ENCODE measurements around the gene MCTP1.

MCTP1 gene

DNA sequence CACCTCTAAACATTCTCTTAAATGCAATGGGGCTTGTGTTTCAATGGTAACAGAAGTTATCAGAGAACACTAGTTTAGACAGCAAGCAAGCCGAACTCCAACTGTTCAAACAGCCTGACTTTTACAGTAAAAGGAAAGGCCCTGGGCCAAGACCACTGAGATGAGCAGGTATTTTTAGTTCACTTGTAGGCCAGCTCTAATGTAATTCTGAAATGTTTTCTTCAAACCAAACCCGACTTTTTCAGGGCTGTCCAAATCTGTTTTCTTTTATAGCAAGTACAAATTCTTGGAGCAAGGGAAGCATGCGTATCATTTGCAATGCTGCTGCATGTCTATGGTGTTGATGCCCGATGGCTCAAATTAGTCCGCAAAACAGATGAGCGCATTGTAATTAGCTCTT, 473.6 kb downstream of the MCTP1 start:
- DNase-seq (ENCODE audit: low read depth) = no peak

DNA sequence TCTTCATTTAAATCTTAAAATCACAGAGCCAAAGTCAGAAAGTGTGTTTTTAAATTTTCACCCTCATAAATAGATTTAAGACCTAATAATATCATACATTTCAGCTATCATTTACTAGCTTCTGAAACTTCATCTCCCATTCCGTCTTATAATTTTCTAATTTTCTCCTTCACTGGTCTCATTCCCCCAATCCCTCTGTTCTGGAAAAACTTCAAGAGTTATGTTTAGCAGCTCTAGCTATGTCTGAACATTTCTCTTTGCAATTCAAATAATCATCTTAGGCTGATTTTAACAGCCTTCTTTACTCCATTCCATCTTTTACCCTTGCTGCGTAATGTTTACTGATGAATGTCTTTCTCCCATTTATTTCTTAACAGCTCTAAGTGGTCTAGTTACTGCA, 474.0 kb downstream of the MCTP1 start:
- DNase-seq (ENCODE audit: low read depth) = no peak

DNA sequence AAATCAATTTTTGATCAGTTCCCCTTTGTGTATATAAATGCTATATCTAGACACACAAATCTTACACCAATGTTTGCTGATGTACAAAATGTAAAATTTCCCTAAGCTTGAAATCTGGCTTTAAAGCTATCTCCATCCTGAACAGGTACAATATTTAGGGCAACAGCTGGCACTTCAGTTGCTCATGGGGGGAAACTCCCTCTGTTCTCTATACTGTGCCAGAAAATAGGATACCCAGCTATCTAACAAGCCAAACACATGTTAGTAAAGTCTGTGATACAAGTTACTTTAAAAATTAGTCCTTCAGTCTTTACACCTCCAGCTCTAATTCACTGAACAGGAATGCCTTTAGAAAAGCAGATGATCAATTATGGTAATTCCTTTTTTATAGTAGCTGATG, 474.6 kb downstream of the MCTP1 start:
- no peak for DNase-seq (ENCODE audit: low read depth)

DNA sequence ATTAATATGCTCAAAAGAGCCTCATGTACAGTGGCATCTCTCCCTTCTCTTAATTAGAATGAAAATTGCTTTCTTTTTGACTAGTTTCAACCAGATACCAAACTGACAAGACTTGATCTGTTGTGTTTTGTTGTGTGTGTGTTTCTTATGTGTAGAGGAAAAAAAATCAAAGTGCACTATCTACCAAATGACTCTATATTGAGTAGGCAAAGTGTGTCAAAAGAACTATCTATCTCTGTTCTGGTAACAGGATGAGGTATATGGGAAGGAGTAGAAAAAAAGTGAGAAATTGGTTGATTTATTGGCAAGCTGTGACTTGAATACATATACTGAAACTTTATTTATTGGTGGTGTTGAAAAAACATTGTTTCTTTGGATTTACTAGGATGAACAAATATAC, 476.4 kb downstream of the MCTP1 start:
- DNase-seq (ENCODE audit: low read depth) = no peak

DNA sequence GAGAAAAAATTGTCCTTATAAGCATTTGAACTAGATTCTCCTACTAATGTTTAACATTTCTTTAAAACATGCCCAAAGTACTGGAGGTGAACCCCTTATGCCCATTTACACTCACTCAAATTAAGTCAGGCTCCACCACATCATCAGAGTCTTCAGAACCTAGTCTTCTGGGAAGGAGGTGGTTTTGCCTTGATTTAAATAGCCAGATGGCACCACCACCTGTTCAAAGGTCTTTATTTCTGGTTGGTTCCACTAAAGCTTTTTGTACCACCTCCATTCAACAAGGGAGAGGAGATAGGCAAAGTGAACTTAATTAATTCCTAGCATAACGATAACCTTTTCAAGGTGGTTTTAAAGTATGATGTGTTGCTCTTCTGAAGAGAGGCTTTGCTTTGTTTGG, 476.9 kb downstream of the MCTP1 start:
- DNase-seq (ENCODE audit: low read depth) = no peak

DNA sequence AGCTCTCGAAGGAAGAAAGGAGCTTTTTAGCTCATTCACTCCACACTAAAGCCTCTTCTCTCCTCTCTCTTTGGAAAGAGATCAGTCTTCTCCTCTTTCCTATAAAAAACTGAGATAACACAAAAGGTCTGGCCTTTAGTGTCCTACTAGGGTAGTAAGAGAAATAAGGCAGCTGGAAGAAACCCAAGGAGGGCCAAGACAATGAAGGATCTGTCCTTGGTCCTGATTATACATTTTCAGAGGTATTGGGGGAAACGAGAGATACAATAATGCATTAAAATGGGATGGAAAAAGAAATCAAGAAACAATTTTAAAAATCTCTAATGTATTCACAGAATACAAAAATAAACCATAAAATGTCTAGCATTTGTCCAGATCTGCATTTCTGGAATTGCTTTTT, 482.4 kb downstream of the MCTP1 start:
- DNase-seq (ENCODE audit: low read depth) = no peak

DNA sequence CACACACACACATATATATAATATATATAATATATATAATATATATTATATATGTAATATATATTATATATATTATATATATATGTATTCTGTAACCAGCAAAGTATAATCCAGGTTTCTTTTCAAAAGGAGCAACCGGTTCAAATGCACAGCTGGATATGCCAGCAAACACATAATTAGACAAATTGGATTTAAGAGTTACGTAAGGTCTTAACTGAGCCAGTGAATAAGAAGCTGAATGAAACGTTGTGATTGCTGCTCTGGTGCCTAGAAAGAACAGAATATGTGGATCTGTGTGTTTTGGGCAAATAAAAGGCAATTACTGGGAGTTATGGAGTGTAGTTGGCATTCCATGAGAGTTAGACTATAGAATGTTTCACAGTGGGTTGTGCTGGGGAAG, 488.3 kb downstream of the MCTP1 start:
- DNase-seq (ENCODE audit: low read depth) = no peak

DNA sequence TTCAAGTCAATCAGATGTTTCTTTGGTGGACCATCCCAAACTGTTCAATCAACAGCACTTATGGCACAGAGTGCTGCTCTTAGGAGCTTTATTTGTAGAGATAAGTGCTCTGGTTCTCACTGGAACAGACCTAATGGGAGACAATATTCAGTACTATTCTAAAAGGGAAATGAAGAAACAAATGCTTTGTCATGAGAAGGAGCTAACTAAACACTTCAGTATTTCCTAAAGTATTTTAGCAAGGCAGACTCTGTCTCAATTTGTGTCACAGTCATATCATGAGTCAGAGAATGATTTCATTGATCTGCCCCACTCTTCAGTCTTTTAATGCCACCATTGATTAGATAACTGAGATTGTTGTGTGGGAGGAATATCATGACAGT, 491.1 kb downstream of the MCTP1 start:
- DNase-seq (ENCODE audit: low read depth) = no peak

DNA sequence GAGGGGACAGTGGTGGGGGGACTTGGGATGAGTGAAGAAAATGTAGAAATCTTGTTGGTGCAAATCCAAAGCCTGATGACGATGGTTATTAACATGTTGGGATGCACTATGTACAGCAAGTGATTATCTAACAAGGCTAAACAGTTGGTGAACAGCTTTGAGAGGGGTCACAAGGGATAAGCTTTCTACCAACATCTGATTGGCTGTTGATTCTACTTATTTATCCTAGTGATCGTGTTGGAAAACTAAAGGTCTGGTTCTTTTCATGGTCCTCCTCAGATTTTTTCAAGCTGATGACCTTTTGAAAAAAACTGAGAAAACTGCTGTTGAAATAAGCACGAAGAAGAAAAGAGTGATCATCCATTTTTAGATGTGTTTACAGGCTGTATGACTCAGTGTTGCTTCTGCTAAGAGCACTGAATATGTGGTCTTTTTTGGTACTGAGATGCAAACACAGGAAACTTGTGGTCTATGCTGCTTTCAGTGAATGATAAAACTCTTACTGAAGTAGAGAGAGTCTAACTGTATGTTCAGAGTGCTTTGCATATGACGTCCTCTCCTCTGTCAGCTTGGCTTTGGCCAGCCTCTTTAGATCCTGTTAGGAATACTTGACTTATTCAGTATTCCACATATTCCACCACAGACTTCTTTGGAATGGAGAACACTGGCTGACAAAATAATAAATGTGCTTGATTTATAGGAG, 491.6 kb downstream of the MCTP1 start:
- DNase-seq (ENCODE audit: low read depth) = no peak

DNA sequence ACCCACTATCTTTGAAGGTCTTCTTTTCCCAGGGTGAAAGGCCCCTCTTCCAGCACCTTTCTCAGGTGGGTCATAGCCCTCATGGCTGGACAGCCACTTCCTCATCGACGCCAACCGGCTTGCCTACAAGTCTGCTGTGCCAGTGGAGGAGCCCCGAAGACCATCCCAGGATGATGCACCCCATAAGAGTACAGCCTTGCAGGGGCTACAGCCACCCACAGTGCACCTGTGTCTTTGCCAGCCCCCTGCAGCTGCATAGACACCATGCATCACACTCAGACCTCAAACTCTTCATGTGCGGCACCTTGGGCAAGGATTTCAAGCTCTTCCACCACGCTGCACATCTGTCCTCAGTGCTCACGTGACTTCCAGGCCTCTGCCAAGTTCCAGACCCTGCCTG, 493.1 kb downstream of the MCTP1 start:
- no peak for DNase-seq (ENCODE audit: low read depth)

DNA sequence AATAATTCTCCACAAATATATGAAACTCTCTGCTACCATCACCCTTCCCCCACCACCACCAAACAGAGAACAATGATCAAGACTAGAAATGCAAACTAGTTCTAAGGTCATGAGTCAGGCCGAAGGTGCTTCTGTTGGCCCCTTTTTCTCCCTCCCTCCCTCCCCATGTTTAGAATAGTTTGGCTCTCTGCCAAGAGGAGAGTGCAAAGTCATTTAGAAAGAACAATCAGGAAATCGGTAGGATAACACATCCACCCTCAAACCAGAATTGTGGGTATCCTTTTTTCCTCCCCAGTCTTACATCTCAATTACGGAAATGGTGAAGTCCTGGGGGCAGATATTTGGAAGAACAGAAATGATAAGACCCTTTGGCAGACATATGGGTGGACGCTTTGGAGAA, 496.4 kb downstream of the MCTP1 start:
- DNase-seq (ENCODE audit: low read depth) = no peak

DNA sequence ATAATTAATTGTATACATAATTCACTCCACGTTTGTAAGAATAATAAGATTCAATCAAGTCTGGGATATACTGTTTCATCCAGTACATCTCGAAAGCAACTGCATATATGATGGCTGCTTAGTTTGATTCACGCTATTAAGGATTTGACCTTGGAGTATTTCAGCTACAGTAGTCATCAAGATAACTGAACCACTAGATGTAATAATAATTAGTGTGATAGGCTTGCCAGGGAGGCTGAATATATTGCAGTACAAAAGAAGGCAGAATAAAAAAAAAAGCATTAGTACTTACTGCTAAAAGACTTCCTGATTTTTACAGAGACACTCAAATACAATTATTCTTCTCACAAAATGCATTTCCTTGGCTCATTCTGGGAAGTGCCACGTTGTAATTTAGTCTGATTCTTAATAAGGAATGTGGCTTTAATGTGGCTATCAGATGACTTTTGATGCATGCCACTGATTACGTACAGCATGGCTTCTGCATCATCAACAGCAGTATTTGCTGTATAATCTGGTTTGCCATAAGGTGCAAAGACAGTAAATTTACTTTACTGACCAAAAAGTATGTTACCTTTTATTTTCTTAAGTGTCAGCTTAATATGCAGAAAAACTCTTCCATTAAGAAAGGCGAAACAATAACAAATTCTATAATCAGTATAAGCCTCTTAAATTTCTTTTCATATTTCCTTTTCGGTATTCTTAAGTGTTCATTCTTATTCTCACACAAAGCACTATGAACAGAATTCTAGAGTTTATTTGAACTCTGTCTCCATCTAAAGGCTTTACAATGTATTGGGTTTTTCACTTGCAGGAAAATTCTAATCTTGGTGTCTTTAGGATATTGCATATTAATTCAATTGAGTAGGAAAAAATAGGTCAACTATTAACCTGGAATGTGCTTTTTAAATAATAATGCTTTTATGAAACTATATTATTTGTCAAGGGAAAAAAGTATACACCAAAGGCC, 500.1 kb downstream of the MCTP1 start:
- DNase-seq (ENCODE audit: low read depth) = no peak

DNA sequence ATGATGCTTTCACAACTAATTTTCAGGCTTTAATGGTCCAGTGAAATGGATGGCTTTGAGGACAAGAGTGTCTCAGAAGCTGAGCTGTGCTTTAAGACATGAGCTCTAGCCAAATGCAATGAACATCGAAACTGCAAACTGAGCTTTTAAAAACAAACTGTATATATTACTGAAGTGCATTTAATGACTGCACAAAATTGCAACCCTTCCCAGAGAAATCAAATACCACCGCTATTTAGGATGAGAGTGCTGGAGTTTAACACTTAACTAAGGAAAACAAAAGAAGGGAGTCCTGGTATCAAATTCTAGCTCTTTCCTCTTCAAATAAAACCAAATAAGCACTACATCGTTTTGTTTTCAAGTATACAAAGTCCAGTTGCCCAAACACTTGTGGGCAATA, 502.5 kb downstream of the MCTP1 start:
- DNase-seq (ENCODE audit: low read depth) = no peak

DNA sequence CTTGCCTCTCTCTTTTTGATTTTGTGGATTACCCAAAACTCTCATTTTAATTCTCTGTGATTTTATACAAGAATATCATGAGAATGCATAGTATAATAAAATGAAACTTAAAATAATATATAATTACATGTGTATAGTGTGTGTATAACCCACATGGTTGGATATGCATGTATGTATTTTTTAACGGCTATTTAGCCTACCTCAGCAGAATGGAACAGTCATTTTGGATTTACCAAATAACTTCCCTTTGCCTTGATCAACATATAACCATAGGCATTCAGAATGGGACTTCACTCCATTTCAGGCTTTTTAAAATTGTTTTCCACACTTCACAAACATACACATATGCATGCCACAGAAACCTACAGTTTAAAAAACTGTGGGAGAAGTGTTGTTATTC, 505.2 kb downstream of the MCTP1 start:
- no peak for DNase-seq (ENCODE audit: low read depth)

DNA sequence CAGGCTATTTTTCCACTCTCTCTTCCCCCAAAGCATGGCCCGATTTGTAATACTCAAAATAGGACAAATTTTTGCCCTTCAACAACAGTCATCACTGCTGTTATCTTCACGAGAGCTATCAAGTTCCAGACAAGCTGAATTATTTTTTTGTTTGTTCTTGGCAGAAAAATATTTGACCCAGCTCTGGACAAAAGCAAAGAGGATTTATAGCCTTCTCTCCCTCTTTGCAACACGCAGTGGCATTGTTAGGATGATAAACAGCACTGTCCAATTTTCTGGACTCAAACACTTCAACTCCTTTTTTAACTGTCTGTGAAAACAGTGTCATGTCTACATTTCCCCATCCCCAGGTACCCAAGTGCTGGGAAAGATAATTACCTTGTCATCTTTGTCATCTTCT, 506.2 kb downstream of the MCTP1 start:
- no peak for DNase-seq (ENCODE audit: low read depth)

DNA sequence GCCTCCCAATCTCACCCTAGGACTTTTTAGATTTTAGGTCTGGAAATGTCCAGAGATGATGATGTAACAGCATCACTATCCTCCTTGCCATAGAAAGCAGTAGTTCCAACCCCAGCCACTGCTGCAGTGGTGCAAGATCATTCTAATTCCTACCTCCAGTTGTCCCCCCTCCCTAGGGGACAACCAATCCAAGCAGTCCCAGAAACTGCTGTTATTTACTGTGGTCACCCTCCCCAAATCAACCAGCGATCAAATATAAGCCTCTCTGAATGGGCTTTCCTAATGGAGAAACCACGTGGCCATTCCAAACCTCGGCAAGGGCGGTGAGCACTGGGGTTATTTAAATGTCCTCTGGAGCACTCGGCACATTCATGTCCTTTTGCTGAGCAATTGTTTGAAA, 506.6 kb downstream of the MCTP1 start:
- DNase-seq (ENCODE audit: low read depth) = no peak

DNA sequence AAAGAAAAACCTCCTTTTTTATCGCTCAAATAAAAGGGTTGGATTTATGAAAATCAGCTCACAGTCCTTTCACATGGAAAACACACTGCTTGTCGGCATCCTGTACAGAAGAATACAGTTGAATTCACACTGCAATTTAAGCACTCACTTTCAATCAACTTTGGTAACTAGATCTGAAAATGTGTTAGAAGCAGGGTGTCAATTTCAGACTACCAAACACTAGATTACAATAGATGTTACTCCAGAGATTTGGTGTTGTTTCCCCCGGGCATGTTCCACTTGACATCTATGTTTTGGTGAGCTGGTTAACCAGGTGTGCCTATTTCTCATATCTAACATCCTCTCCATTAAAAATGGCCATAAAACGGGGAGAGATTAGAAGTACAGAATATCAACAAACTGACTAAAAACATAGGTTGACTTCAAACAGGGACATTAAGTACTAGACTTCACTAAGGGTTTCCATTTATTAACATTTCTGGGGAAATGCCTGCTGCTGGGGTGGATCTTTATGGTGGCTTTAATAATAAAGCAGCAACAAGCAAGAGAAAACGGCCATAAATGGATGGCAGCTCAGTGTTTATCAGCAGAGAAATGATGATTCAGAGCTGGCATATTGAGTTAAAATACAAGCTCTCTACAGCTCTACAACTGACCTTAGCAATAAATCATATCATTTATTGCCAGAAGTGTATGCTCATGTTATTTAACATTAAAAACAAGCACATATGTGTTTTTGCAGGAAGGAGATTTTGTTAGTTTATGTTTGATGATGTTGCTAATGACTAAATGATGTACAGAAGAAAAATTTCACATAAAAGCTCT, 507.6 kb downstream of the MCTP1 start:
- DNase-seq (ENCODE audit: low read depth) = no peak

DNA sequence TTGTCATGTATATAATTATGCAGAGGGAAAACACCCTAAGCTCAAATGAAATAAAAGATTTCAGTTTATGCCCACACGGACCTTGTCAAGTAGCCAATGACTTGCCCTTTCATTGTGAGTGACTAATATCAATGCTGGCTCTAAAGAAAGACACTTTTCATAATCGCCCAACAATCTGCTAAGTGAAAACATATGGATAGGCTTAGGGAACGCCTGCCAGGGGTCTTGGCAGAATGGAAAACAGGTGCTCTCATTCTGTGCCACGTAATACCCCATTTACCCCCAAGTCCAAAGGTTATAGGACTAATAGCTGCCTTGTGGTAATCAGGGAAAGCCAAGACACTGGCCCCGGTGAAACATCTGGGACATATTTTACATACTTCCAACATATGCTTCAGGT, 508.7 kb downstream of the MCTP1 start:
- no peak for DNase-seq (ENCODE audit: low read depth)

DNA sequence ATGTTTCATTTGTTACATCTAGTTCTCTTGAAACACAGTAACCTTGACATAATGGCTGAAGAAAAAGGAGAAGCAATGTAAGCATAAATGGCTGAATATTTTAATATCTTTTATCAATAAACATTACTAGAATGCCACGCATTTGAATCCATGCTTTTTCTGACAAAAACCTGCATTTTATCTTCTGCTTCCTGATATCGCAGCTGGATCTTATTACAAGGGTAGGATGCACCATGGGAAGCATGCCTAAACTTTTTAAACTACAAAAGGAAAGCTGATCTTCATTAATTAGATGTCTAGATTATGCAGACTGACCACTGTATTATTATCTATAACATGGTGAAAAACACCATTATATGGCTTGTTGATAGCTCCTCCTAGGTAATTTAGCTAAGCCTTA, 509.8 kb downstream of the MCTP1 start:
- DNase-seq (ENCODE audit: low read depth) = no peak

DNA sequence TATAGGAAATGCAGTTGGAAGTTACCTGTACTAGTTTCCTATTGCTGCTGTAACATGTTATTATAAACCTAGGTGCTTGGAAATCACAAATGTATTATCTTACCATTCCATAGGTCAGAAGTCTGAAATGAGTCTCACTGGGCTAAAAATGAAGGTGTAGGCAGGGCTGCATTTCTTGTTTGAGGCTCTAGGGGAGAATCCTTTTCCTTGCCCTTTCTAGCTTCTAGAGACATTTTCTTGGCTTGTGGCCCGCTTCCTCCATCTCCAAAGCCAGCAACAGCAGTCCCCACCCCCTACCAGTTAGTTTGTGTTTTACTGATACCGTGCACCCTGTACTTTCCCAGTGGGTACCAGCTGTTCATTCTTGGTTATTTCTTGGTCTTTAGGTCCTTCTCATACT, 513.2 kb downstream of the MCTP1 start:
- DNase-seq (ENCODE audit: low read depth) = no peak

DNA sequence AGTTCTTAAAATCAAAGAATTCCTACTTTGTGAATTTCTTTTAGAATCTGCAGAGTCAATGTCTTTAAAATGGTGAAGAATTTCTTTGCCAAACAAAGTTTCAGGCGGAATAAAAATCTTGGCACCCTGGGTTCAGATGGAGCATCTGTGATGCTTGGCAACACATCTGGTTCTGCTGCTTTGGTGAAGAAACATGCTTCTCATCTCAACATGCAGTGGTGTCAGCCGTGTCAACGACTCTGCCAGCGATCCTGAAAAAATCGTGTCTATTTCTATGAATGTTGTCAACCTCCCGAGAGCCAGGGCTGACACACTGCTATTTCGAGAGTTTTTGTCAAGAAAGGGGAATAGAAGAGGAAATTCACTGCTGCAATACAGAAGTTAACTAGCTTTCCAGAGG, 514.9 kb downstream of the MCTP1 start:
- no peak for DNase-seq (ENCODE audit: low read depth)

DNA sequence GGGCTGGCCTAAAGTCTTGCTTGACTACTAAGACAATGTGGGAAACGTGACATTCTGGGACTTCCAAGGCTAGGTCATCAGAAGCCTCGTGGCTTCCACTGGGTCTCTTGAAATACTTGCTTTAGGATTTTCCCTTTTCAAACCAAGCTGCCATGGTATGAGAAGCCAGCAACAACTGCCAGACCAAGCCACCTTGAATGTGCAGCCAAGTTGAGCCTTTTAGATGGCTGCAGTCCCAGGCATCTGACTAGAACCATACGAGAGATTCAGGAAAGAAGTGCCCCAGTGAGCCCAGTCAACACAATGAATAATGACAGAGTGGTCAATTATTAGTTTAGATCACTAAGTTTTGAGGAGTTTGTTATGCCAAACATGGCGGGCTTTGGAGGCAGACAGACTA, 523.1 kb downstream of the MCTP1 start:
- no peak for DNase-seq (ENCODE audit: low read depth)

DNA sequence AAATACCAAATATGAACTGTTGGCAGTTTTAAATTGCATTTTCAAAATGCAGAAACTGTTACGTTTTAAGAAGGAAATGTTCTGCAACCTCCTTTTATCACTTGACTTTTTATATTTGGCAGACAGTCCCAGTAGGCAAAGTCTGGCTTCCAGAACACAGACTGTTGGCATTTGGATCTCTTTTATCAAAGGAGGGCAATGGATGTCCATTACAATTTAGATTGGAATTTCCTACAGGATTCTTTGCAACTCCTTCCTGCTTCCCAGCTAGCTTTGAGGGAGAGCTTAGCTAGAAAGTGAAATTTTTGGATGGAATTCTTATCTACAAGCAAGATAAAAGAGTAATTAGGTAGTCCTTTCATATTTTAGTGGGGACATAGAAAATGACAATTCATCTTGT, 523.8 kb downstream of the MCTP1 start:
- DNase-seq (ENCODE audit: low read depth) = no peak
